ENCODE measurements around the gene P2RX3. TPM values are rescaled to one million over a fixed set of nuclear protein-coding genes. Genes with fewer than 3 reads are reported as not detected.

The P2RX3 gene
- total RNA-seq, 1 donor from 2014 or later: 0.23 TPM

DNA sequence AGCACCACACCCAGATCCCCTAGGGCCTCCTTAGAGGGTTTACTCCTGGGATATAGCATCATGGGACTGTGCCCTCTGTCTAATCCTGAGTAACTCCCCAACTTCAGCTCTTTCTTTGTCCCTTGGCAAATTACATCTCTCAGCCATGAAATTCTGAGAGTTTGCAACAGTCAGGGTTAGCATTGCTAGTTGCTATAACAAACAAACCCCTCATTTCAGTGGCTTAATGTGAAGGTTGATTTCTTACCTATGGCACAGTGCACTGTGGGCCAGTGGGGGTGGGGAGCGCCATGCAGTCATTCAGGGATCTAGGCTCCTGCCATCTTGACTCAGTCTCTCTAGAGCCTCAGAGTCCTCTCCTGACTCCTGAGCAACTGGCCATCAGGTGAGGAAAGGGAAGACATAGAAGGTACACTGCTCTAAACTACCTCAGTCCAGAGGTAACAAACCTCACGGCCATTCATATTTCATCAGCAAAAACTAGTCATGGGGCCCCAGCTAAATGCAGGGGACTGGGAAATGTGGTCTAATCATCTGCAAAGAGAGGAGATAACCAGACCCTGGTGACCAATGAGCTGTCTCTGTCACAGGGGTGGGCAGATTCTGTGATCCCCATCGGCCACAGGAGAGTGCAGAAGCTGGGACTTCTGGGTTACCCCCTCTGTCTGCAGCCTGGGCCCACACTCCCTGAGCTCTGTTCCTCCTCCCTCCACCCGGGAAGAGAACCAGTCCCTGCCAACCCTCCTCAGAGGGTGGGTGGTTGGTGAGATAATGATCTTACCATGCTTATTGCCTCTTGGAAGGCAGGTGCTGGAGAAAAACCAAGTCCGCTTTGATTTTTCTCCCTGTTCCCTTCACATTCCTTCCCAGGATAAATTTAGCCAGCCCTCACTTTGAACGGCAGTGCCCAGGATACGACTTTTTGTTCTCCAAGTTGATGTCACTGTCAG lies 25.3 kb downstream of the P2RX3 start:
- DNase-seq (ENCODE audit: low spot score): no peak
- Mint-ChIP-seq H3K27ac (ENCODE audit: unreplicated experiment) (no peak overlapping the region), H3K4me3 (ENCODE audit: unreplicated experiment) (no peak overlapping the region), H3K36me3 (ENCODE audit: low read depth, unreplicated experiment) (no peaks in the 10 kb centered on the region), H3K9me3 (ENCODE audit: unreplicated experiment) (no peaks in the 10 kb centered on the region), H3K27me3 (ENCODE audit: unreplicated experiment) (peaks cover 5% of the 10 kb centered on the region), H3K4me1 (ENCODE audit: unreplicated experiment) (no peaks in the 10 kb centered on the region)
- TF ChIP-seq, protein P1, sequence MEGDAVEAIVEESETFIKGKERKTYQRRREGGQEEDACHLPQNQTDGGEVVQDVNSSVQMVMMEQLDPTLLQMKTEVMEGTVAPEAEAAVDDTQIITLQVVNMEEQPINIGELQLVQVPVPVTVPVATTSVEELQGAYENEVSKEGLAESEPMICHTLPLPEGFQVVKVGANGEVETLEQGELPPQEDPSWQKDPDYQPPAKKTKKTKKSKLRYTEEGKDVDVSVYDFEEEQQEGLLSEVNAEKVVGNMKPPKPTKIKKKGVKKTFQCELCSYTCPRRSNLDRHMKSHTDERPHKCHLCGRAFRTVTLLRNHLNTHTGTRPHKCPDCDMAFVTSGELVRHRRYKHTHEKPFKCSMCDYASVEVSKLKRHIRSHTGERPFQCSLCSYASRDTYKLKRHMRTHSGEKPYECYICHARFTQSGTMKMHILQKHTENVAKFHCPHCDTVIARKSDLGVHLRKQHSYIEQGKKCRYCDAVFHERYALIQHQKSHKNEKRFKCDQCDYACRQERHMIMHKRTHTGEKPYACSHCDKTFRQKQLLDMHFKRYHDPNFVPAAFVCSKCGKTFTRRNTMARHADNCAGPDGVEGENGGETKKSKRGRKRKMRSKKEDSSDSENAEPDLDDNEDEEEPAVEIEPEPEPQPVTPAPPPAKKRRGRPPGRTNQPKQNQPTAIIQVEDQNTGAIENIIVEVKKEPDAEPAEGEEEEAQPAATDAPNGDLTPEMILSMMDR (IDR thresholded peaks at IDR 0.05; ENCODE audit: unreplicated experiment): no peak

DNA sequence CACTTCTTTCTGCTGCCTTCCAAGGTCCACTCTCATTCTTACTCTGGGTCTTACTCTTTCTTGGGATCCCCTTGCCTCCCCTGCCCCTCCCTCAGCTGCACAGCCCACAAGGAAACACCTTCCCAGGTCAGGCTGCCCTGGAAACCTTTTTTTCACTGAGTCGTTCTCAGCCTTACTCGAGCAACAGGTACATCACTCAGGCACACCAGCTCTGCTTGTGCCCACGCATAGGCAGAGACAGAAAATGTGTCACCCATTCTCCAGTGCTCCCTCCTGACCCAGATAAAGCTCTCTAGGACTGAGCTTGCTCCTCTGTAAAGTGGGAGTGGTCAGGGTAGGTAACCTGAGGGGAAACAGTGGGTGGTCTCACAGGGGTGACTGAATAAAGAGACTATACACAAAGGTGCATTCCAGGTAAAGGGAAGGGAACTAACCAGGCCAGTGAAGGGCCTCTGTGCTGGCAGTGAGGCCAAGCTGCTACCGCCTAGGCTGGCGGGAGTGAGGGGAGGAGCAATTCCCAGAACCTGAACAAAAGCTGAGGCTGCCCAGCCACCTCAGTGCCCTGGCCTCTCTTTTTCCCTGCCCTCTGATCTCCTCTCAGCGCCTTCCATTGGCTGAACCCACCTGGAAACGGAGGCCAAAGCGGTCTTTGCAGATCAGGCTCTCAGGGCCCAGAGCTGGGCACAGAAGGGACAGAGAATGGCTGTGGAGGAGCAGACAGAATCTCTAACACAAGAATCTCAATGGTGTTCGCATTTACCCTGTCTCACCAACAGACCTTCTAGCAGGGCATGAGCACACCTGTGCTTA lies 26.9 kb downstream of the P2RX3 start:
- no peak for DNase-seq (ENCODE audit: low spot score)

DNA sequence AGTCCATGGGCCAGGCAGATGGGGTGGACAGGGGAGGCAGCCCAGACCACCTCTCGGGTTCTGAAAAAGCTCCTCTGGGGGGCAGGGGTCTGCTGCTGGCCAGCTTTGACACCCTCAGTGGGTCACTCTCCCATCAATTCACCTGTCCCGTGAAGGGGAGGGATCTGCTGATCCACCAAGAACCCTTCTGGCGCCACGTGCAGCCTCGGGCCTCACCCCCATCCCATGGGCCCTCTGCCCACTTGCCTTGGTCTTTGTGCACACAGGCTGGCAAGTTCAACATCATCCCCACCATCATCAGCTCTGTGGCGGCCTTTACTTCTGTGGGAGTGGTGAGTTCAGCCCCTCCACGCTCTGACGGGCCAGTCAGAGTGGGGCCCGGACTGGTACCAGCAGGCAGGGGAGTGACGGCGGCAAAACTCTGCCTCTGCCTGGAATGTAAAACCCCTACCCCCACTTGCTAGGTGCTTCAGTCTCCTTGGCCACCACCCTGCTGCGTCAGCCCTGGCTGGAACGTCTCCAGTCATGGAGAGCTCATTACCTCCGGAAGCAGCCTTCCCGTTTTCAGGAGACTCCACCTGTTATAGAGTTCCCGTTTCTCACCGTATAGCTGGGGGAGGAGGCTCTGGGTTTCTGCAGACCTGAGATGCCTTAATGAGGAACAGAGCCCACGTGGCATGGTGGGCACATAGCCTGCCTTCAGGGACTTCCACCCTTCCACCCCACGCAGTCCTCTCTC lies 30.1 kb downstream of the P2RX3 start:
- Mint-ChIP-seq H3K27ac (ENCODE audit: unreplicated experiment) (no peak overlapping the region), H3K9me3 (ENCODE audit: unreplicated experiment) (no peaks in the 10 kb centered on the region), H3K27me3 (ENCODE audit: unreplicated experiment) (peaks cover 2% of the 10 kb centered on the region), H3K4me1 (ENCODE audit: unreplicated experiment) (peaks cover 3% of the 10 kb centered on the region), H3K36me3 (ENCODE audit: low read depth, unreplicated experiment) (no peaks in the 10 kb centered on the region), H3K4me3 (ENCODE audit: unreplicated experiment) (no peak overlapping the region)
- DNase-seq (ENCODE audit: low spot score): no peak
- TF ChIP-seq, protein P1 (IDR thresholded peaks at IDR 0.05; ENCODE audit: unreplicated experiment): no peak

More for the DNA sequence above, 26.9 kb downstream of the P2RX3 start:
- Mint-ChIP-seq H3K27me3 (ENCODE audit: unreplicated experiment) (peaks cover 4% of the 10 kb centered on the region), H3K4me1 (ENCODE audit: unreplicated experiment) (no peaks in the 10 kb centered on the region), H3K36me3 (ENCODE audit: low read depth, unreplicated experiment) (no peaks in the 10 kb centered on the region), H3K9me3 (ENCODE audit: unreplicated experiment) (no peaks in the 10 kb centered on the region), H3K4me3 (ENCODE audit: unreplicated experiment) (no peak overlapping the region), H3K27ac (ENCODE audit: unreplicated experiment) (no peak overlapping the region)
- TF ChIP-seq, protein P1 (IDR thresholded peaks at IDR 0.05; ENCODE audit: unreplicated experiment): no peak

DNA sequence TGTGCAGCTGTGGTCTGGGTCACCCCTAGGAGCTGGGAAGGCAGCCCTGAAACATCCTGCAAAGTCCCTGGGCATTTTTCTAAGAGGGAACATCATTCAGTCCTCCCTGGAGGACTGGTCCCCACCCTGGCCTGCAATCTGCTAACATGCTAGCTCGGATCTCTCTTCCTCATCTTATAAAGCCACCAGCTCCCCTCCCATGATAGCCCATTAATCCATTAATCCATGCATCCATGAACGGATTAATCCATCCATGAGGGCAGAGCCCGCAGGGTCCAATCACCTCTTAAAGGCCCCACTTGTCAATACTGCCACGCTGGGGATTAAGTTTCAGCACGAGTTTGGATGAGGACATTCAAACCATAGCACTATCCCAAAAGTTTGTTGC lies 30.7 kb downstream of the P2RX3 start:
- Mint-ChIP-seq H3K36me3 (ENCODE audit: low read depth, unreplicated experiment) (no peaks in the 10 kb centered on the region), H3K4me3 (ENCODE audit: unreplicated experiment) (no peak overlapping the region), H3K27me3 (ENCODE audit: unreplicated experiment) (peaks cover 2% of the 10 kb centered on the region), H3K4me1 (ENCODE audit: unreplicated experiment) (peaks cover 3% of the 10 kb centered on the region), H3K27ac (ENCODE audit: unreplicated experiment) (no peak overlapping the region), H3K9me3 (ENCODE audit: unreplicated experiment) (no peaks in the 10 kb centered on the region)
- no peak for DNase-seq (ENCODE audit: low spot score)
- TF ChIP-seq, protein P1 (IDR thresholded peaks at IDR 0.05; ENCODE audit: unreplicated experiment): no peak
